GM19397 (cell line): Measurements from ENCODE around the gene SLC1A4.

Source experiments
- ATAC-seq: cut with Tn5 transposase; IDR thresholded peaks from one replicate; pipeline ENCODE4 v1.9.1; 2021; ENCODE audit warnings: mild to moderate bottlenecking, moderate library complexity; ENCODE audit not compliant: unreplicated experiment

The SLC1A4 gene

GRCh38 chr2:65069439-65069824 lies 80.2 kb downstream of the SLC1A4 start:
- ATAC-seq, result no peak

DNA sequence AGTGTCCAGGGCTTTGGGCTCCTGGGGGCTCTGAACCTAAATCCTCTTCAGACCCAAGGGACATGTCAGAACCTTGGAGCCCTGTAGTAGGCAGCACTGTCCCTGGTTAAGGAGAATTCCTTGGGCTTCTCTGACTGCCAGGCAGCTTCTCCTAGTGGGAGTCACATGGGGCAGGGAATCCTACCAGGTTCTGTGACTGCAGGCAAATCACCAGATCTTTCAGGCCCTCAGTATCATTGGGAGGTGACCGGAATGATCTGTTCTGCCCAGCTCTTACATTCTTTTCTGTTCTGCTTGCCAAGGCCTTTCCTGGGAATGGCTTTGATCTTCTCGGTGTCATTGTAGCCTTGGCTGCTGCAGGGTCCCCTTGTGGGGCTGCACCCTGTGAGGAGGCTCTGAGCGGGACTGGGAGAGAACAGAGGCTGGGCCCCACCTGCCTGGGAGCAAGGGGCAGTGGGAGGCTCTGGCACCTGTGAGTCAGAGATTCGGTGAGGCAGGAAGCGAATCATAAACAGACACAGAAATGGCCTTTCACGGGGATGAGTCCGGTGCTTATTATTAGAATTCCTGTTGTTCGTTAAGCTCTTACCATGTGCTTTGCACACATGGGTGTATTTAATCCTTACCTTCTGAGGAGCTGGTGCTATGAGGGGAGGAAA lies 81.1 kb downstream of the SLC1A4 start:
- ATAC-seq, result no peak

- no peak for ATAC-seq
Measured at GRCh38 chr2:65070856-65071255, 81.7 kb downstream of the SLC1A4 start.

- no peak for ATAC-seq
Measured at GRCh38 chr2:65071499-65072180, 82.4 kb downstream of the SLC1A4 start.

- no peak for ATAC-seq
Measured at GRCh38 chr2:65072181-65072970, 83.2 kb downstream of the SLC1A4 start.
